ENCODE results near the gene HTT. TPM values are rescaled to one million over a fixed set of nuclear protein-coding genes. Genes with fewer than 3 reads are reported as not detected.

HTT gene
- polyA plus RNA-seq, 1 donor (not counting 4 experiments of a cell fraction or from before 2014, with no cell fraction given): 16.2 TPM

DNA sequence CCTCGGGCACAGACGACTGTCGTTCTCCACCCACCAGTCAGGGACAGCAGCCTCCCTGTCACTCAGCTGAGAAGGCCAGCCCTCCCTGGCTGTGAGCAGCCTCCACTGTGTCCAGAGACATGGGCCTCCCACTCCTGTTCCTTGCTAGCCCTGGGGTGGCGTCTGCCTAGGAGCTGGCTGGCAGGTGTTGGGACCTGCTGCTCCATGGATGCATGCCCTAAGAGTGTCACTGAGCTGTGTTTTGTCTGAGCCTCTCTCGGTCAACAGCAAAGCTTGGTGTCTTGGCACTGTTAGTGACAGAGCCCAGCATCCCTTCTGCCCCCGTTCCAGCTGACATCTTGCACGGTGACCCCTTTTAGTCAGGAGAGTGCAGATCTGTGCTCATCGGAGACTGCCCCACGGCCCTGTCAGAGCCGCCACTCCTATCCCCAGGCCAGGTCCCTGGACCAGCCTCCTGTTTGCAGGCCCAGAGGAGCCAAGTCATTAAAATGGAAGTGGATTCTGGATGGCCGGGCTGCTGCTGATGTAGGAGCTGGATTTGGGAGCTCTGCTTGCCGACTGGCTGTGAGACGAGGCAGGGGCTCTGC lies 166.5 kb downstream of the HTT start:
- DNase-seq (ENCODE audit: low read depth, low spot score): no peak
- H3K9ac ChIP-seq (ENCODE audit: control insufficient read depth, extremely low read depth, insufficient read depth, low read length): no peak overlapping the region
- no peak for TF ChIP-seq EZH2 (IDR thresholded peaks at IDR 0.05; ENCODE audit: low read length)
- TF ChIP-seq, protein P1, sequence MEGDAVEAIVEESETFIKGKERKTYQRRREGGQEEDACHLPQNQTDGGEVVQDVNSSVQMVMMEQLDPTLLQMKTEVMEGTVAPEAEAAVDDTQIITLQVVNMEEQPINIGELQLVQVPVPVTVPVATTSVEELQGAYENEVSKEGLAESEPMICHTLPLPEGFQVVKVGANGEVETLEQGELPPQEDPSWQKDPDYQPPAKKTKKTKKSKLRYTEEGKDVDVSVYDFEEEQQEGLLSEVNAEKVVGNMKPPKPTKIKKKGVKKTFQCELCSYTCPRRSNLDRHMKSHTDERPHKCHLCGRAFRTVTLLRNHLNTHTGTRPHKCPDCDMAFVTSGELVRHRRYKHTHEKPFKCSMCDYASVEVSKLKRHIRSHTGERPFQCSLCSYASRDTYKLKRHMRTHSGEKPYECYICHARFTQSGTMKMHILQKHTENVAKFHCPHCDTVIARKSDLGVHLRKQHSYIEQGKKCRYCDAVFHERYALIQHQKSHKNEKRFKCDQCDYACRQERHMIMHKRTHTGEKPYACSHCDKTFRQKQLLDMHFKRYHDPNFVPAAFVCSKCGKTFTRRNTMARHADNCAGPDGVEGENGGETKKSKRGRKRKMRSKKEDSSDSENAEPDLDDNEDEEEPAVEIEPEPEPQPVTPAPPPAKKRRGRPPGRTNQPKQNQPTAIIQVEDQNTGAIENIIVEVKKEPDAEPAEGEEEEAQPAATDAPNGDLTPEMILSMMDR (optimal IDR thresholded peaks at IDR 0.05 in 1 of 3, IDR thresholded peaks at IDR 0.05 in 1 of 3, conservative IDR thresholded peaks at IDR 0.05 in 1 of 3; ENCODE audit: extremely low read depth in 1 of 3, insufficient read depth in 2 of 3, low read length in 3 of 3): no peak
- H3K4me2 ChIP-seq (ENCODE audit: control insufficient read depth, extremely low read depth, insufficient read depth, low read depth, low read length): no peak overlapping the region
- H4K20me1 ChIP-seq (ENCODE audit: control insufficient read depth, extremely low read depth, insufficient read depth, low read length): no peaks in the 10 kb centered on the region
- H3K36me3 ChIP-seq (ENCODE audit: control insufficient read depth in 2 of 2, extremely low read depth in 1 of 2, insufficient read depth in 2 of 2, low read length in 2 of 2): peaks cover 17 to 23% of the 10 kb centered on the region in 2 experiments
- H3K4me3 ChIP-seq (ENCODE audit: control insufficient read depth in 2 of 3, extremely low read depth in 1 of 3, insufficient read depth in 2 of 3, low read depth in 1 of 3, low read length in 3 of 3): no peak overlapping the region
- no peak overlapping the region for H2AFZ ChIP-seq (ENCODE audit: control insufficient read depth, low read length)
- H3K9me3 ChIP-seq (ENCODE audit: control insufficient read depth, low read depth, low read length): no peaks in the 10 kb centered on the region
- no peaks in the 10 kb centered on the region for H3K79me2 ChIP-seq (ENCODE audit: control insufficient read depth, insufficient read depth, low read length)
- FAIRE-seq: no peak
- no peaks in the 10 kb centered on the region for H3K9me1 ChIP-seq (ENCODE audit: control insufficient read depth, extremely low read depth, insufficient read depth, low read length)
- H3K27ac ChIP-seq (ENCODE audit: control insufficient read depth, insufficient read depth, low read length): no peak overlapping the region
- no peaks in the 10 kb centered on the region for H3K27me3 ChIP-seq (ENCODE audit: control insufficient read depth, extremely low read depth, insufficient read depth, low read length)
- dilution Hi-C loops (cut with MboI; ENCODE audit: extremely low pct_ligation_motif_present, low sequenced_read_pairs): no loop called here
- no peaks in the 10 kb centered on the region for H3K4me1 ChIP-seq (ENCODE audit: control insufficient read depth, extremely low read depth, insufficient read depth, low read length)

DNA sequence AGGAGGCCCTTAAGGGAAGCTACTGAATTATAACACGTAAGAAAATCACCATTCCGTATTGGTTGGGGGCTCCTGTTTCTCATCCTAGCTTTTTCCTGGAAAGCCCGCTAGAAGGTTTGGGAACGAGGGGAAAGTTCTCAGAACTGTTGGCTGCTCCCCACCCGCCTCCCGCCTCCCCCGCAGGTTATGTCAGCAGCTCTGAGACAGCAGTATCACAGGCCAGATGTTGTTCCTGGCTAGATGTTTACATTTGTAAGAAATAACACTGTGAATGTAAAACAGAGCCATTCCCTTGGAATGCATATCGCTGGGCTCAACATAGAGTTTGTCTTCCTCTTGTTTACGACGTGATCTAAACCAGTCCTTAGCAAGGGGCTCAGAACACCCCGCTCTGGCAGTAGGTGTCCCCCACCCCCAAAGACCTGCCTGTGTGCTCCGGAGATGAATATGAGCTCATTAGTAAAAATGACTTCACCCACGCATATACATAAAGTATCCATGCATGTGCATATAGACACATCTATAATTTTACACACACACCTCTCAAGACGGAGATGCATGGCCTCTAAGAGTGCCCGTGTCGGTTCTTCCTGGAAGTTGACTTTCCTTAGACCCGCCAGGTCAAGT lies 167.5 kb downstream of the HTT start:
- Histone ChIP-seq H3K79me2 (ENCODE audit: control insufficient read depth, insufficient read depth, low read length) (no peaks in the 10 kb centered on the region), H3K4me2 (ENCODE audit: control insufficient read depth, extremely low read depth, insufficient read depth, low read depth, low read length) (no peak overlapping the region), H3K9me1 (ENCODE audit: control insufficient read depth, extremely low read depth, insufficient read depth, low read length) (no peaks in the 10 kb centered on the region), H3K9ac (ENCODE audit: control insufficient read depth, extremely low read depth, insufficient read depth, low read length) (no peak overlapping the region), H3K27ac (ENCODE audit: control insufficient read depth, insufficient read depth, low read length) (no peak overlapping the region), H2AFZ (ENCODE audit: control insufficient read depth, low read length) (no peak overlapping the region), H3K27me3 (ENCODE audit: control insufficient read depth, extremely low read depth, insufficient read depth, low read length) (no peaks in the 10 kb centered on the region), H3K4me3 (ENCODE audit: control insufficient read depth in 2 of 3, extremely low read depth in 1 of 3, insufficient read depth in 2 of 3, low read depth in 1 of 3, low read length in 3 of 3) (no peak overlapping the region), H4K20me1 (ENCODE audit: control insufficient read depth, extremely low read depth, insufficient read depth, low read length) (no peaks in the 10 kb centered on the region), H3K4me1 (ENCODE audit: control insufficient read depth, extremely low read depth, insufficient read depth, low read length) (no peaks in the 10 kb centered on the region), H3K9me3 (ENCODE audit: control insufficient read depth, low read depth, low read length) (no peaks in the 10 kb centered on the region), H3K36me3 (ENCODE audit: control insufficient read depth in 2 of 2, extremely low read depth in 1 of 2, insufficient read depth in 2 of 2, low read length in 2 of 2) (peaks cover 15 to 21% of the 10 kb centered on the region in 2 experiments)
- no peak for DNase-seq (ENCODE audit: low read depth, low spot score)
- TF ChIP-seq, protein P1 (optimal IDR thresholded peaks at IDR 0.05 in 1 of 3, IDR thresholded peaks at IDR 0.05 in 1 of 3, conservative IDR thresholded peaks at IDR 0.05 in 1 of 3; ENCODE audit: extremely low read depth in 1 of 3, insufficient read depth in 2 of 3, low read length in 3 of 3): no peak
- no peak for TF ChIP-seq EZH2 (IDR thresholded peaks at IDR 0.05; ENCODE audit: low read length)
- FAIRE-seq: no peak
- dilution Hi-C loops (cut with MboI; ENCODE audit: extremely low pct_ligation_motif_present, low sequenced_read_pairs): no loop called here
